WI38 (cell line): Measurements from ENCODE around the gene HSPB7.
"Not testable (repeated sequence)": the region's sequence is repeated elsewhere in the genome, so short reads cannot be mapped to it uniquely, and the experiment has no call there.

ENCODE experiments used
- H3K4me3 ChIP-seq: 2 replicates; pipeline ENCODE4 v1.5.1; 2011; ENCODE audit warnings: low read depth, mild to moderate bottlenecking, control low read depth, low read length
- TF ChIP-seq, protein P1 (sequence below): IDR thresholded peaks from 2 replicates; pipeline ENCODE4 v1.5.1; 2012; ENCODE audit warnings: low read depth, mild to moderate bottlenecking, control low read depth, low read length

The HSPB7 gene

DNA sequence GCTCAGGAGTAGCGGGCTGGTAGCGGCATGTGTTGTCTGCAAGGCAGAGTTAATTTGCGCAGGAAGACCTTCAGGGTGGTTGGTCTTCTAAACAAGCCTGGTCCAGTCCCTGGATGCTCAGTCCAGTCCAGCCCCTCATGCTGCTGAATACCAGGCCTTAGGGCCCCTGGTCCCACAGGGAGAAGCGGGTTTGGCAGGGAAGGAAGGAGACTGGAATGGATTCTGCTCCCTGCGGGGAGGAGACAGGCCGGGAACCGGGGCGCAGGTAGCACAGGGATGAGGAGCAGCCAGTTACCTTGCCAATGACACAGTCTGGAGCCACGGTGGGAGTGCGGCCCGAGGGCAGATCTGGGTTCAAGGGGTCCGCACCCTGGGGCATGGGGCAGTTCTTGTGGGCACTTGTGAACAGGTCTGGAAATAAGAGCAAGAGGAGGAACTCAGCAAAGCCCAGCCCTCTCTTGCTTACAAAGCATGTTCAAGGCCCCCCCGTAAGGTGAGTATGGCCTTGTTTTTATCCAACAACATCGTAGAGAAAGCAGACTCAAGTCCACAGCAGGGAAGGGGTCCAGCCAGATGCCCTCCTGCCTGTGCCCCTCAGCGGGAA, 45.5 kb upstream of the HSPB7 start:
- H3K4me3 ChIP-seq, result no peak overlapping the region
- TF ChIP-seq, protein P1, sequence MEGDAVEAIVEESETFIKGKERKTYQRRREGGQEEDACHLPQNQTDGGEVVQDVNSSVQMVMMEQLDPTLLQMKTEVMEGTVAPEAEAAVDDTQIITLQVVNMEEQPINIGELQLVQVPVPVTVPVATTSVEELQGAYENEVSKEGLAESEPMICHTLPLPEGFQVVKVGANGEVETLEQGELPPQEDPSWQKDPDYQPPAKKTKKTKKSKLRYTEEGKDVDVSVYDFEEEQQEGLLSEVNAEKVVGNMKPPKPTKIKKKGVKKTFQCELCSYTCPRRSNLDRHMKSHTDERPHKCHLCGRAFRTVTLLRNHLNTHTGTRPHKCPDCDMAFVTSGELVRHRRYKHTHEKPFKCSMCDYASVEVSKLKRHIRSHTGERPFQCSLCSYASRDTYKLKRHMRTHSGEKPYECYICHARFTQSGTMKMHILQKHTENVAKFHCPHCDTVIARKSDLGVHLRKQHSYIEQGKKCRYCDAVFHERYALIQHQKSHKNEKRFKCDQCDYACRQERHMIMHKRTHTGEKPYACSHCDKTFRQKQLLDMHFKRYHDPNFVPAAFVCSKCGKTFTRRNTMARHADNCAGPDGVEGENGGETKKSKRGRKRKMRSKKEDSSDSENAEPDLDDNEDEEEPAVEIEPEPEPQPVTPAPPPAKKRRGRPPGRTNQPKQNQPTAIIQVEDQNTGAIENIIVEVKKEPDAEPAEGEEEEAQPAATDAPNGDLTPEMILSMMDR, result no peak

DNA sequence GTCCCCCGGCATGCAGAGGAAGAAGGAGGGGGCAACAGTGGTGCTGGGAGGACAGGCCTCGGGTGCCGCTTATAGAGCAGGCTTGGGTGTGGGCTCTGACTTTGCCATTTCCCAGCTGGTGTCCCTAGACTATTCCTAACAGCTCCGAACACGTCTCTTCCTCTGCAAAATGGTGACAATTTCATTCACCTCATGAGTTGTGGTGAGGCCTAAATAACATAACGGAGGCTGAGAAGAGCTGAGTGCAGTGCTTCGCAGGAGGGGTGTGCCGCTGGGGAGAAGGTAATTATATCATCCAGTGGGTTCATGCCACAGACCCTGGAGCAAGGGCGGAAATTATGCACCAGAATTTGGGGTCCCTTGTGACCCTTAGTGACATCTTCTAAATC, 44.8 kb upstream of the HSPB7 start:
- not testable (repeated sequence) for H3K4me3 ChIP-seq

DNA sequence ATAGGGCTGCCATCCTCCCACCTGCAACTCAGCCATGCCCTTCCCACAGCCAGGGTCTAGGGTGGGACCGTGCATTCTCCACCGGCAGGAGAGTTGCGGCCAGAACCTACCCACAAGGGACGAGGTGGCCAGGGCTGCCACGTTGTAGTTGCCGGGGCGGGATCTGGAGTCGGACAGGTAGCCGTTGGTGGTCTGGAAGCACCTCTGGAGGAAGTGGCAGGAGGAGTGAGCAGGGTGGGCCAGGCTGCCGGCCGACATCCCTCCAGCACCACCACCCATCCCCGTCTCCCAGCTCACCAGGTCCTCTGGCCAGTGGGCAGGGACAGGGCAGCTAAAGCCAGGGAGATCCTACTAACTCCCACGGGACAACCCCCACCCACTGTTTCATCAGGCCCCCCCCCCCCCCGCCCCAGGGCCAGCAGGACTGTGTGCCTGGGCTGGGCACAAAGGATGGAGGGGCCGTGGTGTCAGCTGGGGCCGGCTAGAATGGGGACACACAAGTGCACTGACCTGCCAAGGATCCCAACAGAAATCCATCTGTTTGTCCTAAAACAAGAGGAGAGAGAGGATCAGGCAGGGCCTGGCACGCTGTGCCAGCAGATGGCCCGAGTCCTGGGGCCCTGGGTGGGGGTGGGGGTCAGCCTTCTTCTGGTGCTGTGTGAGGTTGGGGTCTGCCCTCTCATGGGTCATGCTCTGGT, 44.3 kb upstream of the HSPB7 start:
- H3K4me3 ChIP-seq, result not testable (repeated sequence)

DNA sequence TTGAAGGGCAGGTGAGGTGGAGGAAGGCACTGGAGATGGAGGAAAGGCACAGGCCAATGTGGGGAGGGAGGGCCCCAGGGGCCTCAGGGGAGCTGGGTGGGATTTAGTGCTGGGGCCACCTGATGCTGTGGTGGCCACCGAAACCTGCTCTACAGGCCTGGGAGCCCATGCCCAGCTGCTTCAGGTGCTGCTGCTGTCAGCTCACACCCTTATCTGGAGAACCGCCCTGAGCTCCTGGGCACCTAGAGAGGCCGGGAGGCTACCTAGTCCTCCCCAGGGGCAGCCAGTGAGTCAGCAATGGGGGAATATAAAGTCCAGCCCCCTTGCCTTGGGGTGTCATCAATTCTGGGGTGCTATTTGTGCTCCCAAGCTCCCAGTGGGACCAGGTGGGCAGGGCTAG, 43.4 kb upstream of the HSPB7 start:
- TF ChIP-seq, protein P1, result no peak

DNA sequence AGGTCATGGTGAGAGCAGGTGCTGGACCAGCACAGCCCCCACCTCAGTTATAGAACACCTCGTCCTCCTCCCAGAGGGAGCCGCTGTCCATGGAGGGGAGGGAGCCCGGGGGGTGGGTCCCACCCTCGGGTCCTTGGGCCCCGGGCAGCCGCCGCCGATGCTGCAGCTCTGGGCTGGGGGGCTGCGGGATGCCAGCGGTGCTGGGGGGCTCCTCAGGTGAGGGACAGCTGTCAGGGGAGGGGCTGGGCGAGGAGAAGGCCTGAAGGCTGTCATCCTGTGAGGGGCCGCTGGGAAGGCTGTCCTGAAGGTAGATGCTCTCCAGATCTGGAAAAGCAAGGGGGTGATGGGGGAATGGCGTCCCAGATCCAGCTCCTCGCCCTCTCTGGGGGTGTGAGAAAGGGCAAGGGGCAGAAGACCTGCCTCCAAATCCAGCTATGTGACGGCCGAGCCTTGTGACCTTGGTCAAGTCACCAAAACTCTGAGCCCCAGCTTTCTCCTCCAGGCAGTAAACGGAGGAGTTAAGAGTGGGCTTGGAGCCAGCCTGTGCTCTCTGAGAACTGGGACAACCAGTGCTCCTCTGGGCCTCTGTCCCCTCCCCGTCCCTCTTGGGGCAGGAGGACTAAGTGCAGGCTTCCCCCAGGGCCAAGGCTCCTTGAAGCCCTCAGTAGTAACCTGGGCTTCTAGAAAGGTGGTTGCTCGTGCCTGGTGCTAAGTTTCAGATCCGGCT, 40.7 kb upstream of the HSPB7 start:
- not testable (repeated sequence) for H3K4me3 ChIP-seq

More for the DNA sequence above, 43.4 kb upstream of the HSPB7 start:
- no peak overlapping the region for H3K4me3 ChIP-seq

DNA sequence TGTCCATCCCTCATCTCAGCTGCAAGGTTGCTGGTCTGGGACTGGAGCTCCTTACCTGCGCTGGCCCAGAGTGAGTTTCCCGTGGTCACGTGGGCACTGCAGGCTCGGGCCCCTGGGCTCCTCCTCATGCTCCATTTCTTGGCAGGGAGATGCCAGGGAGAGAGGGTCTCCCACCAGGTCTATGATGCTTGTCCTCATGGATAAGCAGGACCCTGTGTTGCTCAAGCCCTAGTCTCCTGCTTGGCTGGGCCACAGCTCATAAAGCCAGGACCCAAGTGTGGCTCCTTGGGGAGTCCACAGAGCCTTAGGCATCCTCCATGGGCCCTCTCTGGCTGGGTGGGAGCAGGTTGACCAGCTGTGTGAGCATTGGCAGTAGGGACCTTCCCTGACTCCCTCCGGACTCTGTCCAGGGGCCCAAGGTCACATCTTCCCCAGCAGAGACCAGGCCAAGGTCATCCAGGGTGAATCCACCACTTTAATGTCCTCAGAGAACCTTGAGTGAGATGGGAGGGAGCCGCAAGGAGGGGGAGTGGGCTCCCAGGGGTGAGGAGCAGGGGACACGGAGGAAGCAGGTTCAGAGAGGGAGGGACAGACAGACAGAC, 39.6 kb upstream of the HSPB7 start:
- not testable (repeated sequence) for H3K4me3 ChIP-seq

DNA sequence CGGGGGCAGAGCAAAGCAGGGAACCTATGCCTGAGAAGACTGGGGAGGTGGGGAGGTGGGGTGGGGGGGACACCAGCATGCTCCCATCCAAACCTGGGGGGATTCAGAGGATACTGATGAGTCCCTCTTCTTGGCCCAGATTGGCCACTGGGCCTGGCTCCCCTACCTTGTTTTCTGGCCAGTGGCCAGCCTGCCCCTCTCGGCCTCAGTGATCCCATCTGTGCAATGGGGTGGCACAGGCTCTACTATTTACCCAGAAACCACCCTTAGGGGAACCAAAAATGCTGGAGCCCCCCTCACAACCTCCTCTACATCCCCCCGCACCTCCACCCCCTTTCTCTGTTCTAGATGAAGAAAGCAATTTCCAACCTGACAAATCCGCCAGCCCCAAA, 38.7 kb upstream of the HSPB7 start:
- H3K4me3 ChIP-seq, result not testable (repeated sequence)

DNA sequence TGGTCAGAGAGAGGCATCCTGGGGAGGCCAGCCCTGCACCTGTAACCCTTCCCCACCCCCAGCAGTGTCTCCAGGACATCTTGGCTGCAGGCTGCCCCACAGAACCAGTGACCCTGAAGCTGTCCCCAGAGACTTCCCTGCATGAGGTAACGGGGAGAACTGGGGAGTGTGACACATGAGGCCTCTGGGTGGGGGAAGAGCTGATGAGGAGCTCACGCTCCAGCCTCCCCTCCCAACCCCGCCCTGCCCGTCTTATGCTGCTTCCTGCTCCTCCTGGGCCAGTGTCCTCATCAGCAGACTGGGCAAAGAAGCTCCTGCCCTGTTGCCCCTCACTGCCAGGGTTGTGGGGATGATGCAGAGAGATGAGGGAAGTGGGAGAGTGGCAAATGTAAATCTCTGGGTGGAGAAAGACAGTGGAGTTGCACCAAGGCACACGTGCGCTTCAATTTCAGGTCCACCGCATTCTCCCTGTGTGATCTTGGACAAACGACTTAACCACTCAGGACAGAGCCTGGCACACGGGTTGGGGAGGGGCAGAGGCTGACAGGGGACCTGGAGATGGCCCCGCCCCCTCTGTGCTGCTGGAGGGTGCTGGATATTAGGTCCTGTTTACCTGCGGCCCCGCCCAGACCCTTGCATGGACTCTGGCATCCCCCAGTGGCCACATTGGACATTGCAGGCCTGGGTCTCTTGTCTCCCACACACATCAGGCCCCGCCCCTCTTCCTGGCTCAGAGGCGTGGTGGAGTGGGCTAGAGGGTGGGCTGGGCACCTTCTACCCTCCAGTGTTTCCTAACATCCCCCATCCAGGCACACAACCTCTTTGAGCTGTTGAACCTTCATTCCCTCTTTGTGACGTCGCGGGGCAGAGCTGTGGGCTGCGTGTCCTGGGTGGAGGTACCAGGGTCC, 38.0 kb upstream of the HSPB7 start:
- H3K4me3 ChIP-seq, result no peak overlapping the region
- TF ChIP-seq, protein P1, result peak; percentile 97

DNA sequence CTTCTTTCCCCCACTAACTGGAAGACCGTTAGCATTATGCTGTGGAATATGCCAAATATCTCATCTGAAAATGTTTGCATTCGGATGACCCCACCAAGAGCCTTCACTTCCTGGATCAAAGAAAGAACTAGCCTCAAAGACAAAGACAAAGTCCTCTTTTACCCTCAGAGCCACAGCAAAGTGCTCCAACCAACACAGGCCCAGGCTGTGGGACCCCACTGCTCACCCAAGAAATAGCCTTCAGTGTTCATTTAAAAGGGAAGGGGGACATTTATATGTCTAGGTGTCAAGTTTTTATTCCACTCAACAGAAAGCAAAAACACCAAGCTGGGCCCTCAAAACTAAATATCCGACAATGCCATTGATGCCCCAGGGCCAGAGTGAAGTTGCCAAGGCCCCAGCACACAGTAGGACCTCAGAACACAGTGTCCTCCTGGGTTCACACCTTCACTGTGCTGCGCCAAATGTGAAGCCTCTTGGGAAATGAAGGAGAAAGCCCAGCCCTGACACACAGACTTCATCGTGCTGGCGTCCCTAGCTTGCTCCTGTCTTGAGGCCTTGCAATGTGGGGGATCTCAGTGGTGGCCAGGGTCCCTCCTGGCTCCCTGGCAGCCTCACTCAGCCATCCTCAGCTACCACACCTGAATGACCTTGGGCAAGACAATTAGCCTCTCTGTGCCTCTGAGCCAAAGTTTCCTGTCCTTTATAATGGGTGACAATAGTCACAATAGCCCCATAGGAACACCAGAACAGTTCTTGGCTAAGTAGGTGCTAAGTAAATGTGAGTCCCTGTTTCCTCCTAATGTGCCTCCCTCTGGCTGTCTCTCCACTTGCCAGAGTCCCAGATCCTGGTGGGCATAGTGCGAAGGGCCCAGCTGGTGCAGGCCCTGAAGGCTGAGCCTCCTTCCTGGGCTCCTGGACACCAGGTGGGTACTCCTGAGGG, 37.0 kb upstream of the HSPB7 start:
- H3K4me3 ChIP-seq, result no peak overlapping the region
- TF ChIP-seq, protein P1, result no peak
